HG02642 (cell line): ENCODE data around the gene C1QTNF5.

Source experiments
- ATAC-seq: cut with Tn5 transposase; IDR thresholded peaks from one replicate; pipeline ENCODE4 v1.9.1; 2021; ENCODE audit warnings: mild to moderate bottlenecking; ENCODE audit not compliant: unreplicated experiment, poor library complexity

Gene C1QTNF5

DNA sequence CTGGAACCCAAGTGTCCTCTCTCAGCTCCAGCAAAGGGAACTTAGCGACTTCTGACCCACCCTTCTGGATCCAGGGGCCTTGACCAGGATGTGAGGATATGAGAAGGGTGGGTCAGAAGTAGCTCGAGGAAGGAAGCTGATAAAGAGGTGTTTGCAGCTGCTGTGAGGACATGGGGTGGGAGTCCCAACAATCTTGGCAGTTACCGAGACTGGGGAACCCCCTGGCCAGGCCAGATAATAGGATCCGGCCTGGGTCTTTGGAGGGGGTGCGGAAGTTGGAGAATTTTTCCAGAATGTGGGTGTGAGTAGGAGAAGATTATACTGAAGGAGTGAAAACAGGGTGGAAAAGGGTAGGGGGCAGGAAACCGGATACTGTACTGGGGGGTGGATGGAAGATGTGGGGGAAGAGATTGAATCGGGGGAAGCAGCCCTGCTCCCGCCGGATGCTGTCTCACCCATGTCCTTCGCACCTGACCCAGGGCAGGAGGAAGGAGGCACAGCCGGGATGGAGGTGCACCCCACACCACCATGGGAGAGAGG lies 20.9 kb downstream of the C1QTNF5 start:
- ATAC-seq: no peak

DNA sequence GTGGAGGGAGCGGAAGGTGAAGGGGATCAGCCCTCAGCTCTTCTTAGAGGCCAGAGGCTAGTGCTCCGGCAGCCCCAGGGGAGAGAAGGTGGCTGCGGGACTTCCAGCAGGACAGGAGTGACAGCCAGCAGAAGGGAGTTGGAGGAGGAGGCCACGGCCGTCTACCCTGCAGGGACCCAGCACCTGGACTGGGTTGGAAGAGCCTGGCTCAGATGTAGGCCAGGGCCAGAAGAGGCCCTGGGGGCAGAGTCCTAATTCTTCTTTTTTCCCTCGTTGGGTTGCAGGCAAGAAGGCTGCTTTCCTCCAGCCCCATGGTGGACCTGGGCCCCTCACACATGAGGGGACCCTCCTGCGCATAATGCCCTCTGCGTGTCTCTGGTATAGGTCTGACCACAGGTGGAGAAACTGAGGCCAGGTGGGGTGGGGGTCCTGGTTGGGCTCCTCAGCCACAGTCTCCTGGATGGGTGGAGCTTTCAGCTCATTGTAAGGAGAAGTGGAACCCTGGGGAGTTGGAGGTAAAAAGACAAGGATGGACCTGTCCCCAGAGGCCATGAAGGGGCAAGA lies 21.5 kb downstream of the C1QTNF5 start:
- no peak for ATAC-seq

DNA sequence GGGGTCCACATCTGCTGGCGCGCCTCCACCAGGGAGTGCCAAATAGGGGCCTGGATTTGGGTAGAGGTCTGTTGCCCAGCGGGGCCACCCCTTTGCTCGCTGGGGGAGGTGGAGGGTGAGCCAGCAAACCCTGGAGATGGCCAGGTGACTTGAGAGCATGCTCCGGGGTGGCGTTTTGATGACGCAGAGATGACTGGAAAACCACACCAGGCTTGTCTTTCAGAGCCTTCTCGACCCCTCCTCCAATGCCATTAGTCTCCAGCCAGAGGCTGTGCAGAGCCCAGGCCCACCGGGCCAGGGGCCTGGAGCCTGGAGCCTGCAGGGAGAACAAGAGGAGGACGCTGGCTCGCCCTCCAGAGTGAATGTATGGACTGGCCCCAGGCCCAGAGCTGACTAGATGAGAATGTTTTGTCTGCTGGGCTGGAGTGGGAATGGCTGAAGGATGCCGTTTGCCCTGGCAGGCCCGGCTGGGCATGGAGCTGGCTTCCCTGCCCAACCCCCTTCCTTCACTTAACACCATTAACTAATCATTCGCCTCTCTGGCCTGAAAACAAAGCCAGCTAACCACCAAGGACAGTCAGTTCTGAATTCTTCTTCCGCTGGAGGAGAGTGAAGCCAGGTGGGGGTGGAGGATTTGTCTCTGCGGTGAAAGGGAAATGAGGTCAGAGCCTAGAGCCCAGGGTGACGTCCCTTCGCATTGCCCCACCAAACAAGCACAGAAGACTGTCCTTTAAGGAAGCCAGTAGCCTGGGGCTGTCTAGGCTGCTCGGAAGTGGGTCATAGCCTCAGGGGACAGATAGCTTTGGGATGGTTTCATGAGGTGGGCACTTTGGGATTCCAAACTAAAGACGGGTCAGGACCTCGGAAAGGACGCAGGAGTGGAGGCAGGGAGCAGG lies 22.2 kb downstream of the C1QTNF5 start:
- ATAC-seq: no peak

DNA sequence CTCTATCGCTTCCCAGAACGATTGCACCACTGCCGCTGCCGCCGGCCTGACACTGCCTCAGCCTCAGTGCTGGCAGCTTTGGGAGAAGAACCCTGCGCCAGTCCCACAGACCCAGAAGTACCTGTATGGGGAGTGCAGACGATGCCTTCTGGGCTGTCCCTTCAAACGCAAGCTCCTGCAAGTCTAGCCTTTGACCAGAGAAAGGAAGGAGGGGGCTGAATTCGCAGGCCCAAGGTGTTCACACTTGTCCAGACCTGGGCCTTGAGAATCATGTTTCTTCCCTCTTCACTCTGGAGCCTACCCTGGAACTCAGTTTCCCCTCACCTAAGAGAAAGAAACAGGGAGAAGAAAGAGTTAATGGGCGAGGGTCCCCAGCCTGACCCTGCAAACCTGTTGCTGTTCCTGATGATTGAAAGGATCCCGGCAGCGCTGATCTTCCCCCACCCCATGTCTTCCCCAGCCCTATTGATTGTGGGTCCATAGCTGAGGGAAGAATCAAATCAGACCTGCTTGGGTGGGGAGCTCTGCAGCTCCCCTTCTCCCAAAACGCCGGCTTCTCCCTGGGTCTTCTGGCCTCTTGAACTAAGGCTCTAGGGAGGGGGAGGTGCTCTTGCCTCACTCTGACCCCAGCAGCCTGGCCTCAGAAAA lies 23.0 kb downstream of the C1QTNF5 start:
- no peak for ATAC-seq

DNA sequence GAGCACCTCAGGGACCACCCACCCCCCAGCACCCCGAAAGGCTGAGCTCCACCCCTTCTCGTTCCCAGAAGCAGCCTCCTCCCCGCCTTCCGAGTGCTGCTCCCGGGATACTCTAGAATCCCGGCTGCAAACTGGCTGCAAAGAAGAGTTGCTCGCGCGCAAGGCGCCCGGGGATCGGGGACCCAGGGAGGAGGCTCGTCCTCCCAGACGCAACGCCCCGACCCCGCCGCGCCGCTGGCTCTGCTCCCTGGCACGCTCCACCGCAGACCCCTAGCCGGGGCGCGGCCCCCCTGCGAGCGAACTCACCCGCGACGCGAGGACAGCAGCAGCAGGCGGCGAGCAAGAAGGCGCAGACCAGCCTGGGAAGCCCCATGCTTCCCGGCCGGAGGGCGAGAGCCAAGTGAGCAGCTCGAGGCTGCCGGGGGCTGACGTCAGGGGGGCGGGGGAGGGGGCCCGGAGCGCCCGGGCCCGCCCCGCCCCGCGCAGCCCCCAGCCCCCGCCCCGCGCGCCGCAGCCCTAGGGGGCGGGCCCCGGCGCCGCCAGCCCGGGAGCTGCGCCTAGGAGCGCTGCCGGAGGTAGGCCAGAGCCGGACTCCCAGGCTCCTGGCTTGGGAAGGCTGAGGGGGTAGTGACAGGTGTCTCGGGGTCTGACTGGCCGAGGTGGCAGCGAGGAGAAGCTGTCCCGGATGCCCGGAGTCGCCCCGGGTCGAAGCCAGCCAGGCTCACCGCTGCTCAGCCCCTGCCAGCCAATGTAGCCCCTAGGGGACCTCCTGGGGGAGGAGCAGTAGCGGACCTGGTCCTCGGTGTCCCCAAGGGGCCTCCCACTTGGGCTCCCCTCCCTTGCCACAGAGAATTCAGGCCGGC lies 23.7 kb downstream of the C1QTNF5 start, which contains the start of gene MCAM:
MCAM (minus strand) TSS at position 402 of the 863 bp plus-strand sequence; CDS start at position 373, 29 bp downstream.
- ATAC-seq: no peak

DNA sequence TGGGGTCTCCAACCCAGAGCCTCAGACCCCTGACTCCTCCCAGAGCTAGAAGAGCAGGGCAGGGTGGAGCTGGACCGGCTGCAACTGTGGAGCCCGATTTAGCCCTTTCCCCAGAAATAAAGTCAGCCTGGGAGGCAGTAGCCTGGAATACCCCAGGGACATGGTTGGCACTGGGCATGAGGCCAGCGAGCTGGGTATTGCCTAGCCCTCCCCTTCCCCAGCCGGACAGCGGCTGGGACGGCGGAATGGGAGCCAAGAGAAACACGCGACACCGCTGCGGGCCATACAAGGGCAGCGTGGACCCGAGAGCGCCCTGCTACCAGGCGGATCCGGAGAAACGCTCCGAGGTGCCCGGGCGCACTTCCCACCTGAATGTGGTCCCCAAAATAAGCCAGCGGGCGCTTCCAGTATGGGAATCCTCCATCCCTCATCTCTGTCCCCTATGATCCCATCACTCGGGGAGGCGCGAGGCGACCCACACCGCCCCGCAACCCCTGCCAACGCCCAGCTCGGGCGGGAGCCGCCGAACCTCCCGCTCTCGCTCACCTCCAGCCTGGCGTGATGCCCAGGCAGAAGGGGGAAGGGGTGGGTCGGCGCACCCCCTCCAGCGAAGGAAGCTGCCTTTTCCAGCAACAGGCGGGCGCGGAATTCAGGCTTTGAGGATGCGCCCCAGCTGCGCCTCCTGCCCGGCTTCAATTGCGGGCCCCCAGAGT lies 24.5 kb downstream of the C1QTNF5 start:
- ATAC-seq: no peak

DNA sequence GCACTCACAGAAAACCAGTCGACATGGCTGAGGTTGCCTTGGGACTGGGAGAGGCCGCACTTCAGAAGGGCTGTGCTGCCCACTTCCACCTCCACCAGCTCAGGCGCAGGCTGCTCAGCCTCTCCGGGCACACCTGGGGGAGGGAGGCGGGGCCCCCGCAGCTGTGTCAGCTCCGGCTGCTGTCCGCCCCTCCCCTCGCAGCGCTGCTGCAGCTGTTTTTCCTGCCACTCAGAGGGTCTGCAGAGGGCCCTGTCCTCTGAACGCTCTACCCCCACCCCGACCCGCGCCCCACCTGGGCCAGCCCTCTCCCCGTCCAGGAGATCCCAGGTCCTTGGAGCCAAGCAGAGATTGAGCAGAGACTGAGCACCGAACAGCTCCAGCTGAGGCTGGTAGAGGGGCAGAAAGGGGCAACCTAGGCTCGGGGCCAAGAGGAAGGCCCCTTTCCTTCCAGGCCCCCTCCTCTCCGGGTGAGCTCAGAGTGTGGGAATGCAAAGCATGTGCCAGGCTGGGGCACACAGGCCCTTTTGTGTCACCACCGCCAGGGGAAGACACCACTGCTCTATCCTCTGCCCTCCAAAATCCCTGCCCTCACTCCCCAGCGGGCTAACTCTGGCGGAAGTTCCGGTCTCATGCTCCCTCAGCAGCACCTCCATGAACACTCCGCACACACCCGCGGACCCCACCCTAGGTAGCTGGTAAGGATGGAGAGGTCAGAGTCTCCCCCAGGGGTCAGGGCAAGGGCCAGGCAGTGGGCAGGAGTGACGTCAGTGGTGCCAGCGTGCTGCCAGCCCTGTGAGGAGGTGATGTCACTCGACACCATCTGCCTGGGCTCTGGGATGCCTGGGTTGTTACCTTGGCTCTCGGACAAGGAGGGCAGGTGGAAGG lies 25.3 kb downstream of the C1QTNF5 start:
- peak; percentile 34 for ATAC-seq

DNA sequence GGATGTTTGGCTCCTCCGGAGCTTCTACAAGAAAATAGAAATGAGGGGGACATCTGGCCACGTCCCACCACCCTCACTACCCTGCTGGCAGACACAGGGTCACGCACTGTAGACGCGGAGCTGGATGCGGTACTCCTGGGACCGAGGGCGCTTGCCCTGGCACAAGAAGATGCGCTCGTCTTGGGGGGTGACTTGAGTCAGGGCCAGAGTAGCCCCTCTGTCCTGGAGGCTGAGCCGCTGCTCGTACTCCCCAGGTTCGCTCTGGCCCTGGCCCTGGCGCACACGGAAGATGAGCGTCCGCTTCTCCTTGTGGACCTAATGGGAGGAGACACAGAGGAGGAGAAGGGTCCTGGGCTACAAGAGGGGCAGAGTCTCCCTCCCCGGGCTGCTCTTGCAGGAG lies 26.0 kb downstream of the C1QTNF5 start:
- no peak for ATAC-seq

DNA sequence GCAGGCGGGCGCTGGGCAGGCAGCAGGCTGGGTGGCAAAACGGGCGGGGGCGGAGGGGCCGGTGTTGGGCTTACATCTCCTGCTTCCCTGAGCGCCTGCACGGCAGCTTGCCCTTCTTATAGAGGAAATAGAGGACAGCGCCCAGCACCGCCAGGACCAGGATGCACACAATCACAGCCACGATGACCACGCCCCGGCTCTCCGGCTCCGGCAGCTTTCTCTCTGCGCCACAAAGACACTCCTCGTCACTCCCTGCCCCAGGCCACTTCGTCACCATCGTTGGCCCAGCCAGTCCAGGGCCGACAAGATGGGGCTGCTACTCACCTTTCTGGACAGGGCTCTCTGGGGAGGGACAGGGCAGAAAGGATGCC lies 30.0 kb downstream of the C1QTNF5 start:
- no peak for ATAC-seq

DNA sequence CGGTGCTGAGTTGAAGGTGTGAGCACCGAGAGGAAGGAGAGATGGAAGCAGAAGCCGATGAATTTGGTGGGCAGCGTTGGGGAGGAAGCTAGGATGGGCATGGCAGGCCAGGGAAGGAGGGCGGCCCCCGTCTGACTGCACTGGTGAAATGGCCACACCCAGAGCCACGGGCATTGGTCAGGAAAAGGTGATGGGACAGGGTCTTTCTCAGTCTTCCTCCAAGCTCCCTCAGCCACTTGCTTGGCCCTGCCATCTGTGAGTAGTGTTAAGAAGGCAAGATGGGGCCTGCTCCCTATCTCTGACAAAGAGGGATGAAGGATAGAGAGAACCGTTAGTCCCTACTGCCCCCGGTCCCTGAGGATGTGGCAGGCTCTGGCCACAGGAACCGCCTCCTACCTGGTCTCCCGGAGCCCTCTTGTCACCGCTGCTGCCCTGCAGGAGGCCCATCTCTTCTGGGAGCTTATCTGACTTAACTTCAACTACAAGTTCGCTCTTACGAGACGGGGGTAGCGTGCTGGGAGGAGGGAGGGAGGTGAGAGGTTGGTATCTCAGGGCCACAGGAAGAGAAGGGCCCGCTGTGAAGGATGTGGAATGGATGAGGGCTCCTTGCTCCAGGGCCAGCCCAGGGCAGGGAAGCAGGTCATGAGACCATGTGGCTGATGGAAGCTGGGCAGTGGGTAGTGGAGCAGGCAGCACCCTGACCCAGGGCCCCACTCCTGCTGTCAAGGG lies 30.6 kb downstream of the C1QTNF5 start:
- no peak for ATAC-seq

DNA sequence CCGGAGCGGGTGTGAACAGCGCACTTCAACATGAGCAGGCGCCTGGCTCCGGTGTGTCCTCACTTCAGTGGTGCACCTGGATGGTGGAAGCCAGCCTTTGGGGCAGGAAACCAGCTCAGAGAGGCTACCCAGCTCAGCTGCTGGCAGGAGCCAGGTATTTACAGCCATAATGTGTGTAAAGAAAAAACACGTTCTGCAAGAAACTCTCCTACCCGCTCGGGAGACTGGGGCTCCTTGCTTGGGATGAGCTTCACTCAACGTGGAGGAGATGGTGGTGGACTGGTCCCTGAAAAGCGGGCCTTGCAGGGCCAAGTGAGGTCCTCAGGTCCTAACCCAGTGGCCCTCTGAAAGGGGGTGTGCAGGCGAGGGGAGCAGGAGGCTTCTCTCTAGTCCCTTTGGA lies 31.3 kb downstream of the C1QTNF5 start:
- ATAC-seq: no peak

DNA sequence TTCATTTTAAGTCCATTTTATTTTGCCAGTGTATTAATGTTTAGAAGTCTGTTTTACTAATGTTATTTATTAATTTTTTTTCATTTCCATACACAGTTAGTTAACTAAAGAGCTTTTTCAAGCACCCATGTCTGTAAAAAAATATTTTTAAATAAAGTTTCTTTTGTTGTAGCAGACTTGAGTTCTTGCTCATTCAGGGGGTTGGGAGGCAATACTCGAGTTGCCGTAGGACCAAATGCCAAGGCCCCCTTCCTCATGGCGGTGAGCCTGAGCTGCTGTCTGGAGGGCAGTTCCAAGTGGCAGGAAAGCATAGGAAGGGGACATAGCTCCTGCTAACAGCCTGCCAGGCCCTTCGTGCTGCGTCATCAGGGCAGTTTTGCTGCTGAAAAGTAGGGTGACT lies 32.7 kb downstream of the C1QTNF5 start:
- no peak for ATAC-seq

DNA sequence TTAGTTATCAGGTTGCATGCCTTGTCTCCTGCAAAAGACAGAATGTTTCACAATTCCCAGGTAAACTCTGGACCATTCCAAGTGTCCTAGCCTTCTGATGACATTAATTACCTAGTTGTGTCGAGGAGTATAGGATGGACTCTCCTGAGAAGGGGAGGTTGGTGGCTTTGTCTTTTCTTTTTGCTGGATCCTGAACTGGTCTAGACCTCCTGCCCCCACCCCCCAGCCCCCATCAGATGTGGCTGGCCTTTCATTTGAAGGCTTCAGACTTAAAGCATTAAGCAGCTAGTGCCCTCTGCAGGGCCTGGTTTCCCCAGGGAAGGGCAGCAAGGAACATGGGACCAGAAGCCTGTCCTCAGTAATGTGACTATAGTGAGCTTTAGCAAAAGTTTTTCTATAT lies 33.5 kb downstream of the C1QTNF5 start:
- no peak for ATAC-seq

DNA sequence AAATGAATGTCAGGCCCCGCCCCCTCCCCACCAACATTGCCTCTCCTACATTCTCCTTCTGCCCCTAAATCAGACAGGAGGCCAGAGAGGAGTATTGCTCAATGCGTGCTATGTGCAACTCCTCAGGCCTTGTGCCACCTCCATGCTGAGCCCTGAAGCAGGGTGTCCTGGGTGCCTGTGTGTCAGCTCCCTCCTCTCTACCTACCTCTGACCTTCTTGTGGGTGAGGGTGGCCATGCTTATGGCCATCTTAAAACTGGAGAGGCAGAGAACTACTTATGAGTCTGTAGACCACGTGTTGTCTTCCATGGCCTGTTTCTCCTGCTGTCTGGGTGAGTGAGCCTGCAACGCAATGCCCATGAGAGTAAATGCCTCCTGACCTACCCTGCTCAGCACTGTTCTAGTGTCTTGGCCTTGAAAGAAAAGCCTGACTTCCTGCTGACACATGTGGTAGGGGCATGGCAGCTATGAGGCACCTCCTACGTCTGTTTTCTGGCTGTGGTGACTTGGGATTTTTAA lies 34.3 kb downstream of the C1QTNF5 start:
- no peak for ATAC-seq

DNA sequence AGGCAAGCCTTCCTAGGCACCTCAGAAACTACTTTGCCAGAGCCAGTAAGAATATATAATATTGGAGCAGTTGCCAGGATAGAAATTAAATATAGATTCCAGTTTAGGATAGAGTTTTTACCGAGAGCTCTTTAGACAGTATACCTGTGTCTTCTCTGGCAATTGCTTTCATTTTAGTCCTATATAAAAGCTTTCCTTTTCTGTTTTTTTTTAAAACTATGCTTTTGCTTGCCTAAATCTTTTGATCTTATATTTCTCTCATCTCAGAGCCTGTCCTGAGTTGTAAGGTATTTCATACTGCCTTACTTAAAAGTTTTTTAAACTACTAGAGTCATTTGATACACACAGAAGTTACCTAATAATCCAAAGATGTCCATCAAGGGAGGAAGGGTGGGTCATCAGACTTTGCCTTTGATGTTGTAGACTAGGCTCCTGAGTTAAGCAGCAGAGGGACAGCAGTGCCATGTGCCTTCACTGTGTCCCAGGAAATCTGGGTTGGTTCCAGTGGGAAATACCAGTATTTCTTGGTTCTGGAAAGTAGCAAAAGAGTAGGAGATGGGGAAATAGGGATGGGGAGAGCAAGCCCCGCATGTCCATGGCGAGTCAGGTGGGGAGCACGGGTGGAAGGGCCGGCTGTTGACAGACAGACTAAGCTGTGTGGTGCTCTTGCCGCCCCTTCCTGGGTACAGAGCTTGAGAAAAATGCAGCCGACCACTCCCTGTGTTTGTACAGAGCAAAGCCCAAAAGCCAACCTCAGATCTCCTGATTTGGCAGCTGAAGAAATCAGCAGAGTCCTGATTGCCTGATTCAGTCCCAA lies 34.9 kb downstream of the C1QTNF5 start:
- ATAC-seq: no peak

DNA sequence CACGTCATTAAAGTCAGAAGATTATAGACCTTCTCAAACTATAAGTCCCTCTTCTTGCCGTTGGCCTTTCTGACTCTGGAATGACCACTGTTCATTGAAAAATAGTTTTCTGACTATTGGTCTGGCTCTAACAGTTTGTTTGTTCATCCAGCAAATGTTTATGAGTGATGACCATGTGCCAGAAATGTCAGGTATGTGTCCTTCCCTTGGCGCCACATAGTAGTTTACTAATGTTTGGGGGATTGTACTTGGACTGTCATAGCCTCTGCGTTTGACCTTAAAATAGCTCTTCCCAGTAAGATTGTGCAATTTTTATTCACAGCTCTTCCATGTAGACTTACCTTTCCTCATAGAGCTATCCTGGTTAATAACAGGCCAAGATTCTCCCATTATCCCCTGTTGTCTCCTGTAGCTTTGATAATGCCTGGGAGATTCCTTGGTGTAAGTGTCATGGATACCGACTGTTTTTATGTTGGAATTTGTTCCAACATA lies 37.4 kb downstream of the C1QTNF5 start:
- ATAC-seq: no peak
